Hypothalamus (tissue), 51 donors: Measurements from ENCODE around the gene SNRK.

Source experiments
- DNase-seq, 51 donors: peaks; one replicate each; lab custom pipeline; 2025; lab: John Stamatoyannopoulos, UW

SNRK gene

GRCh38 chr3:43307226-43307625 lies 20.9 kb downstream of the SNRK start:
- DNase-seq = no peak

GRCh38 chr3:43307649-43308048 lies 21.3 kb downstream of the SNRK start:
- DNase-seq = no peak

GRCh38 chr3:43309372-43310305 lies 23.3 kb downstream of the SNRK start:
- no peak for DNase-seq

GRCh38 chr3:43316783-43317460 lies 30.6 kb downstream of the SNRK start:
- DNase-seq = no peak

- no peak for DNase-seq
Measured at GRCh38 chr3:43317461-43318316, 31.3 kb downstream of the SNRK start.

GRCh38 chr3:43319376-43319775 lies 33.0 kb downstream of the SNRK start:
- DNase-seq = no peak

- DNase-seq = no peak
Measured at GRCh38 chr3:43319794-43320193, 33.5 kb downstream of the SNRK start.

GRCh38 chr3:43320288-43320687 lies 33.9 kb downstream of the SNRK start:
- no peak for DNase-seq

- DNase-seq = no peak
Measured at GRCh38 chr3:43323541-43323940, 37.2 kb downstream of the SNRK start.

GRCh38 chr3:43326891-43327581 lies 40.7 kb downstream of the SNRK start:
- DNase-seq = peak in 1 of 51 donors; percentile 41

- DNase-seq = no peak
Measured at GRCh38 chr3:43327582-43327979, 41.2 kb downstream of the SNRK start.

GRCh38 chr3:43328653-43329052 lies 42.3 kb downstream of the SNRK start:
- DNase-seq = no peak

- no peak for DNase-seq
Measured at GRCh38 chr3:43330981-43331380, 44.6 kb downstream of the SNRK start.

- DNase-seq = no peak
Measured at GRCh38 chr3:43331381-43331780, 45.0 kb downstream of the SNRK start.

- no peak for DNase-seq
Measured at GRCh38 chr3:43334976-43335375, 48.6 kb downstream of the SNRK start.

GRCh38 chr3:43335799-43336198 lies 49.5 kb downstream of the SNRK start:
- DNase-seq = no peak

- no peak for DNase-seq
Measured at GRCh38 chr3:43338295-43338694, 52.0 kb downstream of the SNRK start.

- no peak for DNase-seq
Measured at GRCh38 chr3:43340403-43340802, 54.1 kb downstream of the SNRK start.

- no peak for DNase-seq
Measured at GRCh38 chr3:43341788-43342187, 55.4 kb downstream of the SNRK start.

- no peak for DNase-seq
Measured at GRCh38 chr3:43343185-43343584, 56.8 kb downstream of the SNRK start.
